GM18909 (cell line): Measurements from ENCODE around the gene CHRNA7.

Experiments
- ATAC-seq: cut with Tn5 transposase; IDR thresholded peaks from one replicate; pipeline ENCODE4 v1.9.1; 2021; ENCODE audit warnings: mild to moderate bottlenecking; ENCODE audit not compliant: unreplicated experiment, poor library complexity

CHRNA7 gene

DNA sequence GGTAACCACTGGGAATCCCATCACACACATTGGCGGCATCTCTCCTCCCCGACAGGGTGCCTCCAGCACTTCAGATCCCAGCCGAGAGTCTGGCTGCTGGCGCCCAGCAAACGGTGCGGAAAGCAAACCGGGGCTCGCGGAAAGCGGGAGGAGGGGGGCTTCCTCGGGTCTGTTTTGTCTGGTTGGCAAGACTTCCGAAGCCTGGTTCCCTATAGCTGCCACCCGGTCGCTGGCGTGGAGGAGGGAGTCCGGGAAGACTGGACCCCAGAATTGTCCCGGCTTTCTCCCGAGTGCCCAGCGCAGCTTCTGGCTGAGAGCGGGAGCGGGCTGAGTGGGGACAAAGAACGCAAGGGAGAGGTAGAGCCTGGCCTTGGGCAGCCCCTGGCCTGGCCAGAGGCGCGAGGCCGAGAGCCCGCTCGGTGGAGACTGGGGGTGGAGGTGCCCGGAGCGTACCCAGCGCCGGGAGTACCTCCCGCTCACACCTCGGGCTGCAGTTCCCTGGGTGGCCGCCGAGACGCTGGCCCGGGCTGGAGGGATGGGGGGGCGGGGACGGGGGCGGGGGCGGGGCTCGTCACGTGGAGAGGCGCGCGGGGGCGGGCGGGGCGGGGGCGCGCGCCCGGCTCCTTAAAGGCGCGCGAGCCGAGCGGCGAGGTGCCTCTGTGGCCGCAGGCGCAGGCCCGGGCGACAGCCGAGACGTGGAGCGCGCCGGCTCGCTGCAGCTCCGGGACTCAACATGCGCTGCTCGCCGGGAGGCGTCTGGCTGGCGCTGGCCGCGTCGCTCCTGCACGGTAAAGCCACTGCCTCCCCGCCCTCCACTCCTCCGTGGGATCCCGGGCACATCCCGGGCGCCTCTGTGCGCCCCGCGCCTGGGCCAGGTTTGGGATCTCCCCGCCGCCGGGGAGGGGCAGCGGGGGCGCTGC lies at the start of gene CHRNA7:
Gene CHRNA7, plus strand, starts transcription at position 654 of the 920 bp plus-strand sequence. Its CDS starts 80 bp downstream, at position 734.
- ATAC-seq, result peak; percentile 78

DNA sequence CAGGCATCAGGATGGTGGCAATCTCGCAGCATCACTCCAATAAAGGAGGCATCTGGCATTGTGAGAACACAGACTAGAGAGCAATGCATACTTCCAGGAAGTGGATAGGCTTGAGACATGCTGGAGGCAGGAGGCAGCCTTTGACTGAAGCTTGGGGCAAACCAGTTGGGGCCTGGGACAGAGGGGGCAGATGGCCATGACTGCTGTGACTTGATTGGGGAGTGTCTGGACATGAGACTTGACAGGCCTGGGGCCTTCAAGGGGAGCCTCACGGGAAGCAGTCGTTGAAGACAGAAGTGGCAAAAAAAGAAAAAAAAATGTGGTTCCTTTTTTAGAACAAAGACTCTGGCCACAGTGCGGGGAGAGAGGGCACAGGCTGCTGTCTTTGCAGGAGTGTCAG lies 44.7 kb upstream of the CHRNA7 start:
- ATAC-seq, result no peak

DNA sequence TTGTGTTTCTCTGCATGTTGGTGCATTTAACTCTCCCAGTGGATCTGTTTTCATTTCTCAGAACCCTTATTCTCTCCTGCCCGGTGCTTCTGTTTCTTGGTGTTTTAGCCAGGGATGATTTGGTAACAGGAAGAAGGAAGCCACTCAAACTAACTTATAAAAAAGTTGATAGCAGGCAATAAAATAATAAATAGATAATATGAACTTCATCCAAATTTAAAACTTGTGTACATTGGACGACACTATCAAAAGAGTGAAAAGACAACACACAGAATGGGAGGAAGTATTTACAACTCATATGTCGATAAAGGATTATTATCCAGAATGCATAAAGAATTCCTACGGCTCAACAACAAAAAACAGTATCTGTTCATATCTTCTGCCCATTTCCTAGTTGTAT lies 37.3 kb upstream of the CHRNA7 start:
- no peak for ATAC-seq

DNA sequence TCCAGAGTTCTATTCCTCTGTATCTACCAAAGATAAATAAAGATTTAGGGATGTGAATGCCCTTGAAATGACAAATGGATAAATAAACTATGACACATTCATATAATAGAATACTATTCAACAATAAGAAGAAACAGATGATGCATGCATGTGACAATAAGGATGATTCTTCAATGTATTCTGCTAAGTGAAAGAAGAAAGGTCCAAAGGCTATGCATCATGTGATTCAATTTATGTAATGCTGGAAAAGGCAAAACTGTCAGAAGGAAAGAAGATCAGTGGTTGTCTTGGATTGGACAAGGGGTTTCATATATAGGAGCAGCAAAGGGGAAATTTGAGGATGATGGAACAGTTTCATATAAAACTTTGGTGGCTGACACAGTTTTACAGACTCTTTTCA lies 32.6 kb upstream of the CHRNA7 start:
- no peak for ATAC-seq

DNA sequence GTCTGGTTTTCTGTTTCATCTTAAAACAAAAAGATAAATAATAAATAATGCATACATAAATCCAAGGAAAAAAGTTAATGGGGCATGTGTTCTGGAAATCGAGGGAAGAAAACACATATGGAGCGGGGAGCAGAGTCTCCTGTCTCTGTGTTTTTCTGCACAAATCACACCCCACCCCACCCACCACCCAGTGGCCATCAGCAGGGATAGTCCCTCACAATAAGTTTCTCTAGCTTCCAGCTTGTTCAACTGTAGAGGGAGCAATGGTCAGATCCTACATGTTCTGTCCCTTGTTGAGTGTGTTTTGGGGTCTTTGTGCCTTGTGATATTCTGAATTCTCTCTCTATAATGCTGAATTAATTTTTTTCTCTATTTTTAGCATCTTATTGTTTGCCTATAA lies 26.8 kb upstream of the CHRNA7 start:
- no peak for ATAC-seq

DNA sequence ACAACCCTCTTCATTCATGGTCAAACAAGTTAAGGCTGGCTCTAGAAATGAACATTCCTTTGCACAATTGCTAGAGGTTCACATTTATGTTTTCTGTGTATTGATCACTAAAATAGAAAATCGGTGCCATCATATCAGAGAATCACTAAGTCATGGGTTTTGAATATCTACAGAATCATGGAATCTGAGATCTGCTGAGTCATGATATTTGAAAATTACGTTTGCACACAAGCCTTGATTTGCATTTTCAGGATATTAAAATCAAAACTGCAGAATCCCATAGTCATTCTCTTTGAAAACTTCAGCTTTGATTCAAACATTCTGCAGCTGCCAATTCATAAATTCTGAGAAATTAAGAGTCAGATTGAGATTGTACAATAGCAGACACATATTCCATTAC lies 26.1 kb upstream of the CHRNA7 start:
- no peak for ATAC-seq

DNA sequence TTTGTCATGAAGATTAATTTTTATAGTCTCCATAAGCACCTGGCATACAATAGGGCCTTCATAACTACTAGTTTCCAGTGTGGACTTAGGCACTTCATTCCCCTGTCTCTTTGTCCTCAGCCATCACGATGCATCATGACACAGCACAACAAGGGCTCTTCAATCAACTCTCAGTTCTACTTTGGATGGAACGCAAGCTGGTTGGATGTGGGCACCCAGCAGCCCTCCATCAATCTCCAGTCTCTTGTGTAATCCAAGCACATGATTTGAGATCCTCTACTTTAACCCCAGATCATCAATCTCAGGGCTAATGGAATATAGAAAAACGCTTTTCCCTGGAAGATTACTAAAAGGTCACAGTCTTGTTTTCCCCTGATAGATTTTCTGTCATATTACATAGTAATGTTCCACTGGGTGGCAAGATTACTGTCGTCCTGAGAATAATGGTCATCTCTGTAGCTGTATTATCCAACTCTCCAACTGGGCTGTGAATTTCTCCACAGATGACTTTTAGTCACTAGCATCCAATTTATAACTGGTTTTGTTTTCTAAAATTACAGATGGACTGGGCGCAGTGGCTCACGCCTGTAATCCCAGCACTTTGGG lies 22.9 kb upstream of the CHRNA7 start:
- no peak for ATAC-seq

DNA sequence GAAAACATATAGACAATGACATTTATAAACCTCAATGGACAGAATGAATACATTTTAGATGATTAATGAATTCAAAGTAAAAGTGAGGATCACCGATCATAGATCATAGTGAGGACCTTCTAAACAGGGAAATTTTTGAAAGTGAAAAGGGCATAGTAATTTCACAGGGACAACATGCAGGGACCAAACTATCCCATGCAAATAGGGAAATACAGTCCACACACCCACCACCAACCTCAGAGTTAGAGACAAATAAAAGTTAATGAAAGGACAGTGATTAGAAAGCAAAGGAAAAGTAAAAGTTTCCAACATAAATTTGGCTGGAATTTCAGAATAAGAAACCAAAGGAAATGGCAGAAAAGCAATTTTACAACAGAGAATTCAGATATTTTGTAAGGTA lies 15.4 kb upstream of the CHRNA7 start:
- ATAC-seq, result no peak

- ATAC-seq, result no peak
These were observed 10.2 kb upstream of the CHRNA7 start for GRCh38 chr15:32020156-32020555.

- ATAC-seq, result no peak
These were observed 1.4 kb upstream of the CHRNA7 start for GRCh38 chr15:32028921-32029320.

- ATAC-seq, result no peak
These were observed 880 bp upstream of the CHRNA7 start for GRCh38 chr15:32029409-32029861.

GRCh38 chr15:32030795-32031194 lies 480 bp downstream of the CHRNA7 start:
- peak; percentile 5 for ATAC-seq

DNA sequence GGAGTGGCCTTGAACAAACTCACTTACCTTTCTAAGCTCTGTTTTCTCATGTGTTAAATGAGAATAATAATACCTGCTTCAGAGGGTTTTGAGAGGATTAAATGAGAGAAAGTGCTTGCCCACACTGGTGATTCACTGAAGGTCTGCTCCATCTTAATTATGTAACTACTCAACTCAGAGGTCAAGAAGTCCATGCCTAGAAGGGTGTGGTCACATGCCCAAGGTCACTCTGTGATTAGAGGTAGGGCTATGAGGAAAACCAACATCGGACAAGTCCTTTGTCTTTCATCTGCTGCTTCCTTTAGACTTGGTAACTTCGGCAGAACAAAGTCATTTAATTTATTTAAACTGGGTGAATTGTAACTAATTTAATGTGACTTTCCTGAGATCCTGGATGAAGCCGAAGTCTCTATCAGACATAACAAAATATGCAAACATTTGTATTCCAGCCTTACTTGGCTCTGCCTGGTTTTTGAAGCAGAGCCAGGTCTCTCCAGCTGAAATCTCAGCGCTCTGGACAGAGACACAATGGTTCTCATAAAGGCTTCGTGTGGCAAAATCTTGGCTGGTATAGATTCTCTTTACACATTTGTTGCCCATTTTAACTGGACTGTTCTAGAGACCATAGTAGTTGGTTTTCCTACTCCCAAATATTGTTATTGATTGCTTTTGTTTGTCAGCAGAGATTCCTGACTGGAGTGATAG lies 3.0 kb downstream of the CHRNA7 start:
- no peak for ATAC-seq

GRCh38 chr15:32034106-32034505 lies 3.8 kb downstream of the CHRNA7 start:
- no peak for ATAC-seq

DNA sequence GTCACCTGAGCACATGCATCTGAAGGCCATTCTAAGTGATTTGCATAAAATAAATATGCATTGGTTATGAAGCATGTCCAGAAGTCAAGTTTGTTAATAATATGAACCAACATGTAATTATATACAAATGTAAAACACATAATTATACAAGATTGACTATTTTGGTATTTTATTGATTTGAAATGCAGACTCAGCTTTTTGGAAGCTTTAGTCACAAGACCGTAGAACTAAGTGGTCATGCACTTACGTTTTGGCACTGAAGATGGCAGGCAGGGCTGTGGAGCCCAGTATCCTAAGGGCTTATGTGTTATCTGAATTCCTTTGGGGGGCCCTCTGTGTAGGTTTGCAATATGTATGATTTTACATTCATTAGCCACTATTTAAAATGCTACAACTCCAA lies 5.0 kb downstream of the CHRNA7 start:
- ATAC-seq, result no peak

GRCh38 chr15:32036971-32037370 lies 6.7 kb downstream of the CHRNA7 start:
- ATAC-seq, result no peak

DNA sequence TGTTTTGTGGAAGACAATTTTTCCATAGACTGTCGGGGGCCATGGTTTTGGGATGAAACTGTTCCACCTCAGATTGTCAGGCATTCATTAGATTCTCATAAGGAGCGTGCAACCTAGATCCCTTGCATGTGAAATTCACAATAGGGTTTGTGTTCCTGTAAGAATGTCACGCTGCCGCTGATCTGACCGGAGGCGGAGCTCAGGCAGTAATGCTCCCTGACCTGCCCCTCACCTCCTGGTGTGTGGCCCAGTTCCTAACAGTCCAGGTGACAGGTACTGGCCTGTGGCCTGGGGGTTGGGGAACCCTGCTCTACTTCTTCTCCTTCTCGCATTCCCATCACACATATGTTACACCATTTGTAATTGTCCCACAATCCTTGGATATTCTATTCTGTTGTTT lies 11.0 kb downstream of the CHRNA7 start:
- ATAC-seq, result no peak

DNA sequence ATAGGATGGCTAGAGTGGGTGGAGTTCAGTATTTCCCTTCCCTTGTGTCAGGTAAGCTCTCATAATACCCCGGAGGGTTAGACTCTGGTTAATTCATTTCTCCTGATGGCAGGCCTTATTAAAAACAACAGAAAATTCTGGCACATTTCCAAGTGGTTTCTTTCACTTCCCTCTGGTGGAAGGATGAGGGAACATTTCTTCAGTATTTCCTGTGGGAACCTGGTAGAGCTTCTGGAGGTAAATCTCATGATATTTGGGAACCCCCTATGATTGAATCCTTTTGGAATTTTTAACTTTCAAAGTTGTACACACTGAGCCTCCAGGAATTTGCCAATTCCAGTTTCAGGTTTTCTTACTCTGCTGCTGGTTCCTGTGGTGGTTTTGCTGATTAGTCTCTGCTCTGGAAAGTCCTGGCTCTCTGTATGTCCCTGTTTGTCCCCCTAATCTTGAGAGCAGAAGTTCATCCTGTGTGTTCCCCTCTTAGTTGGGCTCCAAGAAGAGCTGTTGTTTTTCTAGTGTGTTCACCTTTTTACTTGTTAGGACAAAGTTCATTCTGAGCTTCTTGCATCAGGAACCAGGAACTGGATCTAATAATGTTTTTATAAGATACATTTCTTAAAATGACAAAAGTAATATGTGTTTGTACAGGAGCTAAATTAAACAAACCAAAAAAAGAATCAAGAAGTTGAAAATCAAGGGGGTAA lies 12.1 kb downstream of the CHRNA7 start:
- ATAC-seq, result no peak

GRCh38 chr15:32053719-32054118 lies 23.4 kb downstream of the CHRNA7 start:
- ATAC-seq, result no peak

DNA sequence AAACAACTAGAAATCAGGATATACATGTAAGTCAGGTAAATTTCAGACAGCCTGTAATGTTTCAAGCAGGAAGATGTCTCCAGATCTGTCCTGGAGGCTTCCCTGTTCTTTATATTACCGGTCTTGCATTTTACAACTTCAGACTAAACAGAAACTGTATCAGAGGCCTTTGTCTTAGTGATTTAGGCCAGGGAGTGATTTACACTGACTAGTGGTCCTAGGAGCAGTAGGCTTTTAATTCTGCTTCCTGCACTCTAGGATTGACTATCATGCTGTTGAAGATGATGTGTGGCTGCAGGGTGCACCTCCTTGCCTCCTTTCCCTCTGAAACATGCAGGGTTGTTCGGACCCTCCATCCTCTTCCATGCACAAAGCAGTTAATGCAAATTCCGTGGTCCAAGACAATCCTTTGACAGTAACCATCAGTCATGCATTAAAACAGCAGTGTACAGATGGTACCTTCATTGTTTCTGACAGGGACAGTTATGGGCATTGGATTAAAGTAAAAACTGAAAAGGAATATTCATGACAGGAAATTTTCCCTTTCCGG lies 27.6 kb downstream of the CHRNA7 start:
- ATAC-seq, result no peak
